ENCODE measurements around the gene TNFRSF19. TPM values are rescaled to one million over a fixed set of nuclear protein-coding genes. Genes with fewer than 3 reads are reported as not detected.

The TNFRSF19 gene
- total and polyA plus RNA-seq, 2 of the 13 experiments (the other 11 are each of a cell fraction or from before 2014, with no cell fraction given) = 75.3 to 77.7 TPM

GRCh38 chr13:23654111-23655110 is 84.2 kb downstream of the TNFRSF19 start (continued):
- no peak for TF ChIP-seq KIAA2018 (CRISPR knock-in tag; IDR thresholded peaks at IDR 0.05; ENCODE audit: borderline replicate concordance)
- TF ChIP-seq RBM22 (optimal IDR thresholded peaks at IDR 0.05; ENCODE audit: low read length) = peak; percentile 77
- TF ChIP-seq, protein P1, sequence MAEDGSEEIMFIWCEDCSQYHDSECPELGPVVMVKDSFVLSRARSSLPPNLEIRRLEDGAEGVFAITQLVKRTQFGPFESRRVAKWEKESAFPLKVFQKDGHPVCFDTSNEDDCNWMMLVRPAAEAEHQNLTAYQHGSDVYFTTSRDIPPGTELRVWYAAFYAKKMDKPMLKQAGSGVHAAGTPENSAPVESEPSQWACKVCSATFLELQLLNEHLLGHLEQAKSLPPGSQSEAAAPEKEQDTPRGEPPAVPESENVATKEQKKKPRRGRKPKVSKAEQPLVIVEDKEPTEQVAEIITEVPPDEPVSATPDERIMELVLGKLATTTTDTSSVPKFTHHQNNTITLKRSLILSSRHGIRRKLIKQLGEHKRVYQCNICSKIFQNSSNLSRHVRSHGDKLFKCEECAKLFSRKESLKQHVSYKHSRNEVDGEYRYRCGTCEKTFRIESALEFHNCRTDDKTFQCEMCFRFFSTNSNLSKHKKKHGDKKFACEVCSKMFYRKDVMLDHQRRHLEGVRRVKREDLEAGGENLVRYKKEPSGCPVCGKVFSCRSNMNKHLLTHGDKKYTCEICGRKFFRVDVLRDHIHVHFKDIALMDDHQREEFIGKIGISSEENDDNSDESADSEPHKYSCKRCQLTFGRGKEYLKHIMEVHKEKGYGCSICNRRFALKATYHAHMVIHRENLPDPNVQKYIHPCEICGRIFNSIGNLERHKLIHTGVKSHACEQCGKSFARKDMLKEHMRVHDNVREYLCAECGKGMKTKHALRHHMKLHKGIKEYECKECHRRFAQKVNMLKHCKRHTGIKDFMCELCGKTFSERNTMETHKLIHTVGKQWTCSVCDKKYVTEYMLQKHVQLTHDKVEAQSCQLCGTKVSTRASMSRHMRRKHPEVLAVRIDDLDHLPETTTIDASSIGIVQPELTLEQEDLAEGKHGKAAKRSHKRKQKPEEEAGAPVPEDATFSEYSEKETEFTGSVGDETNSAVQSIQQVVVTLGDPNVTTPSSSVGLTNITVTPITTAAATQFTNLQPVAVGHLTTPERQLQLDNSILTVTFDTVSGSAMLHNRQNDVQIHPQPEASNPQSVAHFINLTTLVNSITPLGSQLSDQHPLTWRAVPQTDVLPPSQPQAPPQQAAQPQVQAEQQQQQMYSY (CRISPR knock-in tag; IDR thresholded peaks at IDR 0.05) = no peak
- TF ChIP-seq ZNF670 (CRISPR knock-in tag; IDR thresholded peaks at IDR 0.05; ENCODE audit: borderline replicate concordance) = no peak
- no peak for TF ChIP-seq ZNF549 (CRISPR knock-in tag; IDR thresholded peaks at IDR 0.05)
- TF ChIP-seq, protein P2, sequence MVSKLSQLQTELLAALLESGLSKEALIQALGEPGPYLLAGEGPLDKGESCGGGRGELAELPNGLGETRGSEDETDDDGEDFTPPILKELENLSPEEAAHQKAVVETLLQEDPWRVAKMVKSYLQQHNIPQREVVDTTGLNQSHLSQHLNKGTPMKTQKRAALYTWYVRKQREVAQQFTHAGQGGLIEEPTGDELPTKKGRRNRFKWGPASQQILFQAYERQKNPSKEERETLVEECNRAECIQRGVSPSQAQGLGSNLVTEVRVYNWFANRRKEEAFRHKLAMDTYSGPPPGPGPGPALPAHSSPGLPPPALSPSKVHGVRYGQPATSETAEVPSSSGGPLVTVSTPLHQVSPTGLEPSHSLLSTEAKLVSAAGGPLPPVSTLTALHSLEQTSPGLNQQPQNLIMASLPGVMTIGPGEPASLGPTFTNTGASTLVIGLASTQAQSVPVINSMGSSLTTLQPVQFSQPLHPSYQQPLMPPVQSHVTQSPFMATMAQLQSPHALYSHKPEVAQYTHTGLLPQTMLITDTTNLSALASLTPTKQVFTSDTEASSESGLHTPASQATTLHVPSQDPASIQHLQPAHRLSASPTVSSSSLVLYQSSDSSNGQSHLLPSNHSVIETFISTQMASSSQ (IDR thresholded peaks at IDR 0.05; ENCODE audit: low read depth) = no peak; the same call in 1 of the 2 replicates
- TF ChIP-seq, protein P2 (CRISPR knock-in tag; IDR thresholded peaks at IDR 0.05; ENCODE audit: borderline replicate concordance) = peak; percentile 28; the same call in 1 of the 2 replicates
- TF ChIP-seq ZFYVE20 (CRISPR knock-in tag; IDR thresholded peaks at IDR 0.05; ENCODE audit: borderline replicate concordance, low read depth) = no peak
